Superior temporal gyrus (tissue), 1 donor: ENCODE results near the gene PBX1.

Source experiments
- DNase-seq: peaks from one replicate; pipeline ENCODE4 v3.0.0-alpha.2; 2016; ENCODE audit errors: extremely low spot score

The PBX1 gene

GRCh38 chr1:164667600-164667999 is 108.6 kb downstream of the PBX1 start:
- DNase-seq, result no peak

- DNase-seq, result no peak
These were observed 109.8 kb downstream of the PBX1 start for GRCh38 chr1:164668491-164669400.

- DNase-seq, result no peak
These were observed 111.0 kb downstream of the PBX1 start for GRCh38 chr1:164670026-164670425.

- DNase-seq, result no peak
These were observed 111.8 kb downstream of the PBX1 start for GRCh38 chr1:164670786-164671185.

- DNase-seq, result no peak
These were observed 112.5 kb downstream of the PBX1 start for GRCh38 chr1:164671323-164671965.

- DNase-seq, result no peak
These were observed 113.1 kb downstream of the PBX1 start for GRCh38 chr1:164671966-164672571.

- no peak for DNase-seq
These were observed 113.6 kb downstream of the PBX1 start for GRCh38 chr1:164672588-164672987.

- DNase-seq, result no peak
These were observed 114.7 kb downstream of the PBX1 start for GRCh38 chr1:164673584-164674214.

GRCh38 chr1:164675342-164675904 is 116.4 kb downstream of the PBX1 start:
- DNase-seq, result no peak

GRCh38 chr1:164678136-164678700 is 119.2 kb downstream of the PBX1 start:
- DNase-seq, result no peak

- DNase-seq, result no peak
These were observed 123.6 kb downstream of the PBX1 start for GRCh38 chr1:164682570-164682969.

- DNase-seq, result no peak
These were observed 124.3 kb downstream of the PBX1 start for GRCh38 chr1:164683235-164683634.

- DNase-seq, result no peak
These were observed 126.5 kb downstream of the PBX1 start for GRCh38 chr1:164685266-164686035.

GRCh38 chr1:164687777-164688176 is 128.8 kb downstream of the PBX1 start:
- no peak for DNase-seq

GRCh38 chr1:164688791-164689190 is 129.8 kb downstream of the PBX1 start:
- no peak for DNase-seq

GRCh38 chr1:164689672-164690511 is 130.9 kb downstream of the PBX1 start:
- DNase-seq, result no peak

- DNase-seq, result no peak
These were observed 133.4 kb downstream of the PBX1 start for GRCh38 chr1:164692420-164692819.

- DNase-seq, result no peak
These were observed 134.8 kb downstream of the PBX1 start for GRCh38 chr1:164693564-164694359.

GRCh38 chr1:164694505-164694904 is 135.5 kb downstream of the PBX1 start:
- no peak for DNase-seq
